ENCODE results near the gene C20orf144.
A peak's percentile ranks its signal among the peaks of the same experiment; 100 is the strongest.

C20orf144 gene

GRCh38 chr20:33672426-33673113, 10.4 kb downstream of the C20orf144 start:
- Mint-ChIP-seq H3K27me3 (ENCODE audit: low read depth, poor library complexity) (no peaks in the 10 kb centered on the region), H3K27ac (peak overlapping the region; percentile 51), H3K9me3 (no peaks in the 10 kb centered on the region), H3K4me1 (peaks cover 42% of the 10 kb centered on the region), H3K36me3 (ENCODE audit: low read depth) (peaks cover 23% of the 10 kb centered on the region), H3K4me3 (peak overlapping the region; percentile 93)
- no peak for DNase-seq
- TF ChIP-seq CTCF (IDR thresholded peaks at IDR 0.05) = no peak

GRCh38 chr20:33673114-33673409, 10.9 kb downstream of the C20orf144 start:
- TF ChIP-seq CTCF (IDR thresholded peaks at IDR 0.05) = no peak
- Mint-ChIP-seq H3K9me3 (no peaks in the 10 kb centered on the region), H3K36me3 (ENCODE audit: low read depth) (peaks cover 28% of the 10 kb centered on the region), H3K27me3 (ENCODE audit: low read depth, poor library complexity) (no peaks in the 10 kb centered on the region), H3K27ac (peak overlapping the region; percentile 51), H3K4me3 (peak overlapping the region; percentile 93), H3K4me1 (peaks cover 42% of the 10 kb centered on the region)
- no peak for DNase-seq

- peaks cover 28% of the 10 kb centered on the region for H3K36me3 Mint-ChIP-seq (ENCODE audit: low read depth)
- H3K9me3 Mint-ChIP-seq = no peaks in the 10 kb centered on the region
- DNase-seq = no peak
- TF ChIP-seq CTCF (IDR thresholded peaks at IDR 0.05) = no peak
- peak overlapping the region; percentile 93 for H3K4me3 Mint-ChIP-seq
- H3K4me1 Mint-ChIP-seq = peaks cover 42% of the 10 kb centered on the region
- peak overlapping the region; percentile 68 for H3K27ac Mint-ChIP-seq
- no peaks in the 10 kb centered on the region for H3K27me3 Mint-ChIP-seq (ENCODE audit: low read depth, poor library complexity)
Observed at GRCh38 chr20:33673410-33674293, 11.5 kb downstream of the C20orf144 start.

- H3K27me3 Mint-ChIP-seq (ENCODE audit: low read depth, poor library complexity) = no peaks in the 10 kb centered on the region
- DNase-seq = peak; percentile 88
Observed at GRCh38 chr20:33674294-33675135, 12.4 kb downstream of the C20orf144 start, which contains the start of gene NECAB3. Gene NECAB3, minus strand, starts transcription at chr20:33674428. Its CDS starts 76 bp downstream, at chr20:33674352.

More at GRCh38 chr20:33674294-33675135, 12.4 kb downstream of the C20orf144 start, which contains the start of gene NECAB3:
- peaks cover 42% of the 10 kb centered on the region for H3K4me1 Mint-ChIP-seq
- H3K36me3 Mint-ChIP-seq (ENCODE audit: low read depth) = peaks cover 30% of the 10 kb centered on the region
- peak within 1 kb of the TSS; percentile 68 for H3K27ac Mint-ChIP-seq
- no peak for TF ChIP-seq CTCF (IDR thresholded peaks at IDR 0.05)
- no peaks in the 10 kb centered on the region for H3K9me3 Mint-ChIP-seq
- peak within 1 kb of the TSS; percentile 93 for H3K4me3 Mint-ChIP-seq

Measured in nephron progenitor cell (in vitro differentiated cells).